C4-2B (cell line): ENCODE measurements around the gene CDY2B.
"Not testable (repeated sequence)": the region's sequence is repeated elsewhere in the genome, so short reads cannot be mapped to it uniquely, and the experiment has no call there.

Source experiments
- CTCF ChIP-seq: fragments of 450-650 bp; conservative IDR thresholded peaks from 2 replicates; pipeline ENCODE4 v1.5.1; 2017; ENCODE audit warnings: mild to moderate bottlenecking
- ZFX ChIP-seq: fragments of 450-650 bp; IDR thresholded peaks from 2 replicates; pipeline ENCODE4 v1.6.1; 2017

GRCh38 chrY:17860634-17861033, 19.4 kb downstream of the CDY2B start:
- not testable (repeated sequence) for TF ChIP-seq ZFX, CTCF
